Stimulated activated CD4-positive, alpha-beta T cell treated with anti-CD3 and anti-CD28 coated beads, Interleukin-4, amount 100 ng/mL, for 24 hours (primary cell): ENCODE results near the gene CLDN34.

ENCODE experiments used
- DNase-seq: peaks from one replicate; pipeline ENCODE4 v3.0.0-alpha.2; 2020

The CLDN34 gene

GRCh38 chrX:10017872-10018271, 50.7 kb downstream of the CLDN34 start:
- no peak for DNase-seq
